K562 (cell line): Measurements from ENCODE around the gene ACTBL2. TPM values are rescaled to one million over a fixed set of nuclear protein-coding genes. Genes with fewer than 3 reads are reported as not detected.
A peak's percentile ranks its signal among the peaks of the same experiment; 100 is the strongest.

Experiments used
- ATAC-seq: fragments of 200-7000 bp; cut with Tn5 transposase; 3 replicates; pipeline ENCODE4 v1.9.1; 2020; ENCODE audit warnings: moderate library complexity
- BruUV-seq: library from RNA; stranded (reverse); fragments of 400-500 nt; replicated peaks from 2 replicates; lab custom pipeline; 2021; lab: Mats Ljungman, UMichigan
- CTCF ChIA-PET: fragments of 300-600 bp; formaldehyde crosslinking; extraction: SDS; loops from one replicate; lab custom pipeline; 2021; ENCODE audit warnings: low intra/inter-chr PET ratio; lab: Yijun Ruan, JAX
- POLR2A ChIA-PET: fragments of 300-600, 350-650 bp; sonication (Branson Sonifier 250); formaldehyde crosslinking; extraction: SDS; loops from one replicate; lab custom pipeline; 2021; ENCODE audit warnings: antibody characterized with exemption, inconsistent platforms; lab: Yijun Ruan, JAX
- DNase-seq, 4 experiments: peaks; one replicate each; pipeline versions ENCODE4 v3.0.0 to v3.0.0-alpha.2; 2011 to 2018; ENCODE audit warnings: low spot score in 3 of 4, mixed read lengths in 3 of 4; ENCODE audit errors: extremely low read depth in 1 of 4
- FAIRE-seq: peaks from 2 replicates; lab custom pipeline; 2011; peaks lifted over from hg19 to GRCh38; lab: Jason Lieb, UNC
- H2AFZ ChIP-seq: 2 replicates; pipeline ENCODE4 v1.6.0; 2011; ENCODE audit warnings: low read depth, low read length, control low read depth, inconsistent platforms
- H3K27ac ChIP-seq: fragments of 200-600 bp; 3 replicates; pipeline ENCODE4 v1.8.0; 2011; ENCODE audit warnings: low read depth, mild to moderate bottlenecking, control low read depth, inconsistent platforms, low read length, moderate library complexity, mixed read lengths; ENCODE audit errors: extremely low read depth
- H3K27me3 ChIP-seq, 2 experiments: fragments of 300-600 bp in 1 of 2; 2 replicates in 1 of 2; 3 replicates in 1 of 2; pipeline versions ENCODE4 v1.6.0 to v1.8.0; 2011; ENCODE audit warnings: inconsistent platforms in 2 of 2, low read length in 2 of 2, mild to moderate bottlenecking in 1 of 2, mixed read lengths in 1 of 2, moderate library complexity in 1 of 2; ENCODE audit not compliant: control insufficient read depth in 2 of 2, insufficient read depth in 2 of 2
- H3K36me3 ChIP-seq: fragments of 300-600 bp; 3 replicates; pipeline ENCODE4 v1.8.0; 2011; ENCODE audit warnings: mild to moderate bottlenecking, low read length, inconsistent platforms; ENCODE audit not compliant: control insufficient read depth, insufficient read depth
- H3K4me1 ChIP-seq, 2 experiments: fragments of 200-600 bp in 1 of 2; replicated peaks in 1 of 2; 2 replicates in 1 of 2; 3 replicates in 1 of 2; pipeline versions ENCODE4 v1.5.1 to v1.8.0; 2011; ENCODE audit warnings: inconsistent platforms in 2 of 2, low read length in 2 of 2, mild to moderate bottlenecking in 1 of 2, mixed read lengths in 1 of 2, moderate library complexity in 1 of 2; ENCODE audit not compliant: control insufficient read depth in 2 of 2, insufficient read depth in 2 of 2
- H3K4me2 ChIP-seq: 2 replicates; pipeline ENCODE4 v1.6.1; 2011; ENCODE audit warnings: low read length, control low read depth, inconsistent platforms, mixed read lengths; ENCODE audit not compliant: insufficient read depth
- H3K4me3 ChIP-seq: fragments of 200-600 bp; sonication (generic), shearing (Covaris generic); 2 replicates; pipeline ENCODE4 v1.5.1; 2016; ENCODE audit warnings: control low read depth, inconsistent platforms
- H3K79me2 ChIP-seq: fragments of 200-600 bp; 3 replicates; pipeline ENCODE4 v1.8.0; 2011; ENCODE audit warnings: low read length, inconsistent platforms; ENCODE audit not compliant: control insufficient read depth, insufficient read depth
- H3K9ac ChIP-seq, 2 experiments: 2 replicates each; pipeline versions ENCODE4 v1.6.0 to v1.6.1; 2011; ENCODE audit warnings: low read depth in 2 of 2, low read length in 2 of 2, control low read depth in 1 of 2, inconsistent platforms in 1 of 2, mild to moderate bottlenecking in 1 of 2, mixed read lengths in 1 of 2; ENCODE audit not compliant: insufficient read depth in 1 of 2
- H3K9me1 ChIP-seq: one replicate; pipeline ENCODE4 v1.6.0; 2011; ENCODE audit warnings: inconsistent platforms, mild to moderate bottlenecking, low read length, moderate library complexity; ENCODE audit not compliant: control insufficient read depth, insufficient read depth
- H3K9me3 ChIP-seq: replicated peaks from 2 replicates; pipeline ENCODE4 v1.5.1; 2011; ENCODE audit warnings: low read depth, low read length, inconsistent platforms; ENCODE audit not compliant: control insufficient read depth, insufficient read depth
- H4K20me1 ChIP-seq: replicated peaks from 2 replicates; pipeline ENCODE4 v1.6.1; 2011; ENCODE audit warnings: low read length, inconsistent platforms, mixed read lengths; ENCODE audit not compliant: control insufficient read depth, insufficient read depth
- EP300 ChIP-seq: IDR thresholded peaks from 2 replicates; pipeline ENCODE4 v1.6.1; 2012; ENCODE audit warnings: low read length, improper control_type of control experiment
- FIP1L1 ChIP-seq: fragments of 200-400 bp; formaldehyde crosslinking; IDR thresholded peaks from 2 replicates; pipeline ENCODE4 v1.6.1; 2018; ENCODE audit warnings: mild to moderate bottlenecking, low read depth, low read length; ENCODE audit not compliant: poor library complexity, severe bottlenecking
- NFRKB ChIP-seq: fragments of 450-650 bp; IDR thresholded peaks from 2 replicates; pipeline ENCODE4 v1.6.1; 2016; ENCODE audit warnings: low read depth
- PTTG1 ChIP-seq: fragments of 450-650 bp; IDR thresholded peaks from 2 replicates; pipeline ENCODE4 v1.6.1; 2016; ENCODE audit warnings: low read depth, mild to moderate bottlenecking, missing genetic modification characterization, missing compliant biosample characterization
- RAD21 ChIP-seq, 2 experiments: fragments of 250-450 bp in 1 of 2; fragments of 450-650 bp in 1 of 2; sonication (Bioruptor Pico) in 1 of 2; formaldehyde crosslinking in 1 of 2; IDR thresholded peaks in 1 of 2; conservative IDR thresholded peaks in 1 of 2; 2 replicates each; pipeline versions ENCODE4 v1.4.0 to v1.8.0; 2020 to 2022; ENCODE audit warnings: mild to moderate bottlenecking in 2 of 2, moderate library complexity in 1 of 2
- RBM39 ChIP-seq: fragments of 200-400 bp; formaldehyde crosslinking; optimal IDR thresholded peaks from 2 replicates; pipeline ENCODE3; 2018; ENCODE audit warnings: low read depth, low read length
- SIRT6 ChIP-seq: IDR thresholded peaks from one replicate; pipeline ENCODE4 v1.6.1; 2012; ENCODE audit warnings: low read depth, mild to moderate bottlenecking, control low read depth, inconsistent platforms, low read length, moderate library complexity
- SMARCA4 ChIP-seq: fragments of 450-650 bp; IDR thresholded peaks from 2 replicates; pipeline ENCODE4 v1.6.1; 2016
- ZKSCAN3 ChIP-seq: fragments of 250-450 bp; sonication (Bioruptor Pico); IDR thresholded peaks from 2 replicates; pipeline ENCODE4 v1.4.0; 2020
- ZNF384 ChIP-seq: IDR thresholded peaks from 2 replicates; pipeline ENCODE4 v1.6.1; 2012; ENCODE audit warnings: low read depth, low read length, improper control_type of control experiment
- WGBS: fragments of 100-300 bp; shearing (Covaris generic); methylation state at CpG from one replicate; pipeline ENCODE4 v1.1.6; 2016; ENCODE audit warnings: low coverage, mixed read lengths; ENCODE audit not compliant: insufficient coverage; ENCODE audit errors: missing lambda C conversion rate; 5-methylcytosine and 5-hydroxymethylcytosine counted together
- in situ Hi-C: fragments of 300-500 bp; cut with MboI; formaldehyde crosslinking; loops from 4 replicates; pipeline ENCODE4 v1.15.0; 2018; ENCODE audit warnings: inconsistent platforms, mixed read lengths
- intact Hi-C: fragments of 100-400 bp; cut with micrococcal nuclease; formaldehyde crosslinking; loops from 2 replicates; pipeline ENCODE4 v1.14.2; 2022
- polyA plus RNA-seq, 8 experiments: library from polyadenylated mRNA; depleted of rRNA in 4 of 8; stranded (reverse) in 5 of 8; unstranded in 3 of 8; fragments of >200 nt; fragmentation: Nextera tagmentation in 2 of 8; fragmentation: Illumina TruSeq in 1 of 8; extraction: Ambion mirVana in 2 of 8; extraction: Trizol in 1 of 8; gene quantifications; 2 replicates each; pipeline versions ENCODE4 v1.2.1 to v1.2.3, GENCODE V29; 2011 to 2014; ENCODE audit warnings: inconsistent platforms in 1 of 8, missing spikeins in 1 of 8
- total RNA-seq, 7 experiments: library from RNA; depleted of rRNA in 6 of 7; stranded (reverse); fragments of >200 nt in 6 of 7; fragmentation: Illumina TruSeq in 2 of 7; extraction: Trizol in 2 of 7; gene quantifications; 2 replicates each; pipeline versions ENCODE4 v1.2.1 to v1.2.3, GENCODE V29; 2011 to 2021; ENCODE audit warnings: low replicate concordance in 1 of 7
- TF ChIP-seq, protein P1 (sequence below): fragments of 250-450 bp; sonication (Bioruptor Pico); IDR thresholded peaks from 2 replicates; pipeline ENCODE4 v1.8.0; 2022; ENCODE audit warnings: inconsistent platforms
- TF ChIP-seq, protein P2 (sequence below): fragments of 450-650 bp; IDR thresholded peaks from 2 replicates; pipeline ENCODE4 v1.6.1; 2017; ENCODE audit warnings: antibody characterized with exemption
- TF ChIP-seq, protein P3 (sequence below), 2 experiments: fragments of 450-650 bp; IDR thresholded peaks; 2 replicates each; pipeline ENCODE4 v1.6.1; 2016
- TF ChIP-seq, protein P4 (sequence below), 2 experiments: IDR thresholded peaks; 2 replicates each; pipeline ENCODE4 v1.6.1; 2011; ENCODE audit warnings: borderline replicate concordance in 1 of 2, control low read depth in 1 of 2, low read depth in 1 of 2, low read length in 1 of 2, mild to moderate bottlenecking in 1 of 2, mixed read lengths in 1 of 2, moderate library complexity in 1 of 2; ENCODE audit not compliant: insufficient read depth in 1 of 2, insufficient read length in 1 of 2, poor library complexity in 1 of 2, severe bottlenecking in 1 of 2; ENCODE audit errors: extremely low read depth in 1 of 2

ACTBL2 gene
- total and polyA plus RNA-seq, 9 of the 15 experiments (the other 6 are each of a cell fraction or from before 2014, with no cell fraction given) = not detected

DNA sequence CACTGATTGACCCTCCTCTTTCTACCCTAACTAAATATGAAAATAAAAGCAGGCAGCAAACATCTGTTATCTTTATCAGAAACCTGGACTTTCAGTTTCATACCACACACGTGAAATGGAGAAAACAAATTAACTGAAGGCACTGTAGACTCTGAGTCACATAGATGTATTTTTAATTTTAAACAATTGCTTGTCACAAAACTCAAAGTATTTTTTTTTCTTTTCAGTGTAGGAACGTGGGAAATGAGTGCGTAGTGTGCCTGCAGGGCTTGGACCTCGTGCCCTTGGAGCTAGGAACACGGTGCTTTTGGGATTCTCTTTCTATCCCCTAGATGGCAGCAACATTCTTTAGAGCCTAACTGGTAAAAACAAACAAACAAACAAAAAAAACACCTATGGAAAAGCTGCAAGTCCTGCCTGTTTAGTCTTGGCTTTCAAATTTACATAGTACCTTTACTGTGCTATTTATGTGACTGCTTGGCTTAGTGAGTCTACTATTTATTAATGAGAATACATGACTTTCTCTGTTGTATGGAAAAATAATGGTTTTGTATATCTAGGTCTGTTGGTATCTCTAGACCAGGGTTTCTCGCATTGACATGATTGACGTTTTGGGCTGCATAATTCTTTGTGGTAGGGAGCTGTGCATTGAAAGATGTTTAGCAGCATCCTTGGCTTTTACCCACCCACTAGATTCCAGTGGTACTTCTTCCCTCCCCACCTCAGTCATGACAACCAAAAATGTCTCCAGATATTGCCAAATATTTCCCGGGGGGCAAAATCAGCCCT lies 16.8 kb upstream of the ACTBL2 start:
- H3K79me2 ChIP-seq = no peaks in the 10 kb centered on the region
- no peak overlapping the region for H3K27ac ChIP-seq
- no peaks in the 10 kb centered on the region for H3K36me3 ChIP-seq
- DNase-seq = peak; percentile 39 to 47 (median 44)
- FAIRE-seq = peak; percentile 75
- H2AFZ ChIP-seq = peak overlapping the region; percentile 41; the same call in 1 of the 2 replicates
- ATAC-seq = peak; percentile 79
- ChIA-PET POLR2A (interaction anchor here (0.6 to 1.2 kb wide), 2 partner anchors 38 to 128 kb away, joined by 3 to 5 read pairs; no protein-coding TSS in a partner anchor), CTCF (interaction anchor here (0.8 to 1.6 kb wide), 3 partner anchors 201 to 962 kb away, joined by 3 to 6 read pairs (median 3); no protein-coding TSS in a partner anchor)
- in situ Hi-C loops (loop anchor here (25.0 kb wide), 1 partner anchor 963 kb away; the partner anchor contains the start of gene PLK2), intact Hi-C loops (loop anchor here (2.0 to 10.0 kb wide), 4 partner anchors 162 to 963 kb away; no protein-coding TSS in a partner anchor)
- WGBS = 5% methylated on average over 8 of the region's 8 CpGs
- no peaks in the 10 kb centered on the region for H3K27me3 ChIP-seq
- no peaks in the 10 kb centered on the region for H3K9me3 ChIP-seq
- H3K4me2 ChIP-seq = no peak overlapping the region
- no peaks in the 10 kb centered on the region for H3K9me1 ChIP-seq
- no peaks in the 10 kb centered on the region for H4K20me1 ChIP-seq
- peaks cover 0 to 8% of the 10 kb centered on the region in 2 experiments; a peak in 4 of 5 replicates for H3K4me1 ChIP-seq
- H3K9ac ChIP-seq = no peak overlapping the region
- no TSS peak for BruUV-seq
- H3K4me3 ChIP-seq = no peak overlapping the region
- TF ChIP-seq ZKSCAN3 (CRISPR knock-in tag) (no peak), FIP1L1 (no peak), SIRT6 (no peak), PTTG1 (no peak), ZNF384 (peak; percentile 56), NFRKB (no peak), RAD21 (CRISPR knock-in tag; conservative IDR thresholded peaks at IDR 0.05 in 1 of 2, IDR thresholded peaks at IDR 0.05 in 1 of 2) (peak; percentile 72 to 75), RBM39 (no peak), SMARCA4 (no peak), EP300 (no peak)
- TF ChIP-seq, protein P1, sequence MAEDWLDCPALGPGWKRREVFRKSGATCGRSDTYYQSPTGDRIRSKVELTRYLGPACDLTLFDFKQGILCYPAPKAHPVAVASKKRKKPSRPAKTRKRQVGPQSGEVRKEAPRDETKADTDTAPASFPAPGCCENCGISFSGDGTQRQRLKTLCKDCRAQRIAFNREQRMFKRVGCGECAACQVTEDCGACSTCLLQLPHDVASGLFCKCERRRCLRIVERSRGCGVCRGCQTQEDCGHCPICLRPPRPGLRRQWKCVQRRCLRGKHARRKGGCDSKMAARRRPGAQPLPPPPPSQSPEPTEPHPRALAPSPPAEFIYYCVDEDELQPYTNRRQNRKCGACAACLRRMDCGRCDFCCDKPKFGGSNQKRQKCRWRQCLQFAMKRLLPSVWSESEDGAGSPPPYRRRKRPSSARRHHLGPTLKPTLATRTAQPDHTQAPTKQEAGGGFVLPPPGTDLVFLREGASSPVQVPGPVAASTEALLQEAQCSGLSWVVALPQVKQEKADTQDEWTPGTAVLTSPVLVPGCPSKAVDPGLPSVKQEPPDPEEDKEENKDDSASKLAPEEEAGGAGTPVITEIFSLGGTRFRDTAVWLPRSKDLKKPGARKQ = no peak
- TF ChIP-seq, protein P2, sequence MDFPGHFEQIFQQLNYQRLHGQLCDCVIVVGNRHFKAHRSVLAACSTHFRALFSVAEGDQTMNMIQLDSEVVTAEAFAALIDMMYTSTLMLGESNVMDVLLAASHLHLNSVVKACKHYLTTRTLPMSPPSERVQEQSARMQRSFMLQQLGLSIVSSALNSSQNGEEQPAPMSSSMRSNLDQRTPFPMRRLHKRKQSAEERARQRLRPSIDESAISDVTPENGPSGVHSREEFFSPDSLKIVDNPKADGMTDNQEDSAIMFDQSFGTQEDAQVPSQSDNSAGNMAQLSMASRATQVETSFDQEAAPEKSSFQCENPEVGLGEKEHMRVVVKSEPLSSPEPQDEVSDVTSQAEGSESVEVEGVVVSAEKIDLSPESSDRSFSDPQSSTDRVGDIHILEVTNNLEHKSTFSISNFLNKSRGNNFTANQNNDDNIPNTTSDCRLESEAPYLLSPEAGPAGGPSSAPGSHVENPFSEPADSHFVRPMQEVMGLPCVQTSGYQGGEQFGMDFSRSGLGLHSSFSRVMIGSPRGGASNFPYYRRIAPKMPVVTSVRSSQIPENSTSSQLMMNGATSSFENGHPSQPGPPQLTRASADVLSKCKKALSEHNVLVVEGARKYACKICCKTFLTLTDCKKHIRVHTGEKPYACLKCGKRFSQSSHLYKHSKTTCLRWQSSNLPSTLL = no peak
- TF ChIP-seq, protein P3, sequence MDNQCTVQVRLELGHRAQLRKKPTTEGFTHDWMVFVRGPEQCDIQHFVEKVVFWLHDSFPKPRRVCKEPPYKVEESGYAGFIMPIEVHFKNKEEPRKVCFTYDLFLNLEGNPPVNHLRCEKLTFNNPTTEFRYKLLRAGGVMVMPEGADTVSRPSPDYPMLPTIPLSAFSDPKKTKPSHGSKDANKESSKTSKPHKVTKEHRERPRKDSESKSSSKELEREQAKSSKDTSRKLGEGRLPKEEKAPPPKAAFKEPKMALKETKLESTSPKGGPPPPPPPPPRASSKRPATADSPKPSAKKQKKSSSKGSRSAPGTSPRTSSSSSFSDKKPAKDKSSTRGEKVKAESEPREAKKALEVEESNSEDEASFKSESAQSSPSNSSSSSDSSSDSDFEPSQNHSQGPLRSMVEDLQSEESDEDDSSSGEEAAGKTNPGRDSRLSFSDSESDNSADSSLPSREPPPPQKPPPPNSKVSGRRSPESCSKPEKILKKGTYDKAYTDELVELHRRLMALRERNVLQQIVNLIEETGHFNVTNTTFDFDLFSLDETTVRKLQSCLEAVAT (IDR thresholded peaks at IDR 0.05) = no peak
- TF ChIP-seq, protein P4, sequence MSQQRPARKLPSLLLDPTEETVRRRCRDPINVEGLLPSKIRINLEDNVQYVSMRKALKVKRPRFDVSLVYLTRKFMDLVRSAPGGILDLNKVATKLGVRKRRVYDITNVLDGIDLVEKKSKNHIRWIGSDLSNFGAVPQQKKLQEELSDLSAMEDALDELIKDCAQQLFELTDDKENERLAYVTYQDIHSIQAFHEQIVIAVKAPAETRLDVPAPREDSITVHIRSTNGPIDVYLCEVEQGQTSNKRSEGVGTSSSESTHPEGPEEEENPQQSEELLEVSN (IDR thresholded peaks at IDR 0.05; ENCODE audit: borderline replicate concordance in 1 of 2, extremely low read depth in 1 of 2, insufficient read depth in 1 of 2, insufficient read length in 1 of 2, low read depth in 1 of 2, low read length in 1 of 2, poor library complexity in 1 of 2, severe bottlenecking in 1 of 2) = peak; percentile 36 to 93
